HepG2 (cell line): ENCODE data around the gene CCDC167.

Experiments
- CEBPG ChIP-seq: IDR thresholded peaks from 2 replicates; pipeline ENCODE4 v1.6.1; 2016
- FOXA1 ChIP-seq, 2 experiments: fragments of 450-650 bp in 1 of 2; sonication (generic) in 1 of 2; formaldehyde crosslinking in 1 of 2; IDR thresholded peaks; 2 replicates each; pipeline versions ENCODE4 v1.4.0 to v1.6.1; 2016 to 2020; ENCODE audit warnings: missing genetic modification reagents in 1 of 2
- GTF2F1 ChIP-seq: fragments of 150-350 bp; IDR thresholded peaks from 2 replicates; pipeline ENCODE4 v1.6.1; 2014; ENCODE audit warnings: low read length
- TCF12 ChIP-seq, 2 experiments: fragments of 450-650 bp in 1 of 2; sonication (generic) in 1 of 2; formaldehyde crosslinking in 1 of 2; IDR thresholded peaks; 2 replicates each; pipeline versions ENCODE4 v1.6.1 to v1.8.0; 2017 to 2022; ENCODE audit warnings: antibody characterized with exemption in 1 of 2, mild to moderate bottlenecking in 1 of 2, missing genetic modification reagents in 1 of 2, moderate library complexity in 1 of 2
- ZBTB20 ChIP-seq: sonication (generic); formaldehyde crosslinking; IDR thresholded peaks from 2 replicates; pipeline ENCODE4 v1.8.1; 2023; ENCODE audit warnings: missing genetic modification reagents, low read depth, mild to moderate bottlenecking, borderline replicate concordance
- ZKSCAN5 ChIP-seq: sonication (generic); formaldehyde crosslinking; IDR thresholded peaks from 2 replicates; pipeline ENCODE4 v1.5.1; 2020; ENCODE audit warnings: mild to moderate bottlenecking, missing genetic modification reagents
- TF ChIP-seq, protein P1 (sequence below): sonication (generic); formaldehyde crosslinking; IDR thresholded peaks from 2 replicates; pipeline ENCODE4 v1.5.0; 2020; ENCODE audit warnings: mild to moderate bottlenecking, missing genetic modification reagents, moderate library complexity
- TF ChIP-seq, protein P2 (sequence below): sonication (generic); formaldehyde crosslinking; IDR thresholded peaks from 2 replicates; pipeline ENCODE4 v1.4.0; 2020; ENCODE audit warnings: low read depth, missing genetic modification reagents
- TF ChIP-seq, protein P3 (sequence below): sonication (generic); formaldehyde crosslinking; IDR thresholded peaks from 2 replicates; pipeline ENCODE4 v1.4.0; 2020; ENCODE audit warnings: mild to moderate bottlenecking, missing genetic modification reagents

DNA sequence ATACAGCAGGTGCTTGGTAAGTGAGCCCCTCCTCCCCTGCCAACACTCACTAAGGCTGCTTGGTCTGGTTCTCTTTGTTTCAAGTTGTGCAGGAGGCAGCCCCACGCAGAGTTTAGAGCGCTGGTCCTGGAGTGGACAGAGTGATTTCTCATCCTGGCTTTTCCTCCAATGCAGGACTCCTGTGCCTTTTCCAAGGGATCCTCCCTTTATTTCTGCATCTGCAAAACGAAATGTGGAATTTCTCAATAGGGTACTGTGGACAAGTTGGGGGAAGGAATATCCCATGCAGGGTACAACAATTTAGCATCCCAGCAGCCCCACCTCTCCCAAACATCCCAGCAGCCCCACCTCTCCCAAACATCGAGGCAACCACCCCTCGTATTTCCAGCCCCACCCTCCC is 30.6 kb upstream of the CCDC167 start:
- TF ChIP-seq, protein P1, sequence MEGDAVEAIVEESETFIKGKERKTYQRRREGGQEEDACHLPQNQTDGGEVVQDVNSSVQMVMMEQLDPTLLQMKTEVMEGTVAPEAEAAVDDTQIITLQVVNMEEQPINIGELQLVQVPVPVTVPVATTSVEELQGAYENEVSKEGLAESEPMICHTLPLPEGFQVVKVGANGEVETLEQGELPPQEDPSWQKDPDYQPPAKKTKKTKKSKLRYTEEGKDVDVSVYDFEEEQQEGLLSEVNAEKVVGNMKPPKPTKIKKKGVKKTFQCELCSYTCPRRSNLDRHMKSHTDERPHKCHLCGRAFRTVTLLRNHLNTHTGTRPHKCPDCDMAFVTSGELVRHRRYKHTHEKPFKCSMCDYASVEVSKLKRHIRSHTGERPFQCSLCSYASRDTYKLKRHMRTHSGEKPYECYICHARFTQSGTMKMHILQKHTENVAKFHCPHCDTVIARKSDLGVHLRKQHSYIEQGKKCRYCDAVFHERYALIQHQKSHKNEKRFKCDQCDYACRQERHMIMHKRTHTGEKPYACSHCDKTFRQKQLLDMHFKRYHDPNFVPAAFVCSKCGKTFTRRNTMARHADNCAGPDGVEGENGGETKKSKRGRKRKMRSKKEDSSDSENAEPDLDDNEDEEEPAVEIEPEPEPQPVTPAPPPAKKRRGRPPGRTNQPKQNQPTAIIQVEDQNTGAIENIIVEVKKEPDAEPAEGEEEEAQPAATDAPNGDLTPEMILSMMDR (CRISPR knock-in tag): no peak
- TF ChIP-seq GTF2F1 (no peak), CEBPG (CRISPR knock-in tag) (no peak), FOXA1 (IDR thresholded peaks at IDR 0.05) (no peak), FOXA1 (CRISPR knock-in tag; IDR thresholded peaks at IDR 0.05) (no peak), ZKSCAN5 (no peak), TCF12 (IDR thresholded peaks at IDR 0.05) (no peak), TCF12 (CRISPR knock-in tag; IDR thresholded peaks at IDR 0.05) (no peak), ZBTB20 (CRISPR knock-in tag) (no peak)
- TF ChIP-seq, protein P2, sequence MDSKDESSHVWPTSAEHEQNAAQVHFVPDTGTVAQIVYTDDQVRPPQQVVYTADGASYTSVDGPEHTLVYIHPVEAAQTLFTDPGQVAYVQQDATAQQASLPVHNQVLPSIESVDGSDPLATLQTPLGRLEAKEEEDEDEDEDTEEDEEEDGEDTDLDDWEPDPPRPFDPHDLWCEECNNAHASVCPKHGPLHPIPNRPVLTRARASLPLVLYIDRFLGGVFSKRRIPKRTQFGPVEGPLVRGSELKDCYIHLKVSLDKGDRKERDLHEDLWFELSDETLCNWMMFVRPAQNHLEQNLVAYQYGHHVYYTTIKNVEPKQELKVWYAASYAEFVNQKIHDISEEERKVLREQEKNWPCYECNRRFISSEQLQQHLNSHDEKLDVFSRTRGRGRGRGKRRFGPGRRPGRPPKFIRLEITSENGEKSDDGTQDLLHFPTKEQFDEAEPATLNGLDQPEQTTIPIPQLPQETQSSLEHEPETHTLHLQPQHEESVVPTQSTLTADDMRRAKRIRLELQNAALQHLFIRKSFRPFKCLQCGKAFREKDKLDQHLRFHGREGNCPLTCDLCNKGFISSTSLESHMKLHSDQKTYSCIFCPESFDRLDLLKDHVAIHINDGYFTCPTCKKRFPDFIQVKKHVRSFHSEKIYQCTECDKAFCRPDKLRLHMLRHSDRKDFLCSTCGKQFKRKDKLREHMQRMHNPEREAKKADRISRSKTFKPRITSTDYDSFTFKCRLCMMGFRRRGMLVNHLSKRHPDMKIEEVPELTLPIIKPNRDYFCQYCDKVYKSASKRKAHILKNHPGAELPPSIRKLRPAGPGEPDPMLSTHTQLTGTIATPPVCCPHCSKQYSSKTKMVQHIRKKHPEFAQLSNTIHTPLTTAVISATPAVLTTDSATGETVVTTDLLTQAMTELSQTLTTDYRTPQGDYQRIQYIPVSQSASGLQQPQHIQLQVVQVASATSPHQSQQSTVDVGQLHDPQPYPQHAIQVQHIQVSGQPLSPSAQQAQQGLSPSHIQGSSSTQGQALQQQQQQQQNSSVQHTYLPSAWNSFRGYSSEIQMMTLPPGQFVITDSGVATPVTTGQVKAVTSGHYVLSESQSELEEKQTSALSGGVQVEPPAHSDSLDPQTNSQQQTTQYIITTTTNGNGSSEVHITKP (CRISPR knock-in tag): no peak
- TF ChIP-seq, protein P3, sequence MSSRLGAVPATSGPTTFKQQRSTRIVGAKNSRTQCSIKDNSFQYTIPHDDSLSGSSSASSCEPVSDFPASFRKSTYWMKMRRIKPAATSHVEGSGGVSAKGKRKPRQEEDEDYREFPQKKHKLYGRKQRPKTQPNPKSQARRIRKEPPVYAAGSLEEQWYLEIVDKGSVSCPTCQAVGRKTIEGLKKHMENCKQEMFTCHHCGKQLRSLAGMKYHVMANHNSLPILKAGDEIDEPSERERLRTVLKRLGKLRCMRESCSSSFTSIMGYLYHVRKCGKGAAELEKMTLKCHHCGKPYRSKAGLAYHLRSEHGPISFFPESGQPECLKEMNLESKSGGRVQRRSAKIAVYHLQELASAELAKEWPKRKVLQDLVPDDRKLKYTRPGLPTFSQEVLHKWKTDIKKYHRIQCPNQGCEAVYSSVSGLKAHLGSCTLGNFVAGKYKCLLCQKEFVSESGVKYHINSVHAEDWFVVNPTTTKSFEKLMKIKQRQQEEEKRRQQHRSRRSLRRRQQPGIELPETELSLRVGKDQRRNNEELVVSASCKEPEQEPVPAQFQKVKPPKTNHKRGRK (CRISPR knock-in tag): no peak
